ENCODE measurements around the gene PPP1R9B.

PPP1R9B gene

DNA sequence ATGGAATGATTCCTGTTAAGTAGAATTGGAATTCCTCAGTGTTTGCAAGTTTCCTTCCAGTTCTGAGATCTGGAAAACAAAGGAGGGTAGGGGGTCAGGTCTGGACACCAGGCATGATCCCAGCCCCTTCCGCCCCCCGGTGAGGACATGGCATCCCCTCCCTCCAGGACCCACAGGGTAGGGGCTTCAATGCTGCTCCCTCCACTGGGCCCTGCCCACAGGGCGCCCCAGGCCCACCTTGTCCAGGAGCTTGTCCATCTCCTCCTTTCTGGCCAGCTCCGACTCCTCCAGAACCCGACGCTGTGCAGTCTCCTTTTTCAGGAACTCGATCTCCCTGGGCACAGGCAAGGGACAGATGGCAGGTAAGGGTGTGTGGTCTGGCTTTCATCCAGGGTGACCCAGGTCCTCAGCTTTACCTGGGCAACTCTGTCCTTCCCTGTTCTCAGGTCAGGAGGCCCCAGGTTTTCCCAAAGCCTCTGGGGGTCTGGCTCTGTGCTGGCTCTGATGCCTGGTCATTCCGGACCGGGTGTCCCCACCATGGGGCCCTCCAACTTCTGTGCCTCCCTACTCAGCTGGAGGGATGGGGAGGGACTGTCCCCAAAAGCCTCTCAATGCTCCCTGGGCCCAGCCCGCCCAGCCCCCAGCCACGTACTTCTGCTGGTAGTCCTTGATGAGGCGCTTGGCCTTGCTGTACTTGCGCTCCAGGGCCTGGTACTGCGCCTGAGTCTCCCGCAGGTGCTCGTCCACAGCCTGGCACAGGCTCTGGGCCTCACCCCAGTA, 15.0 kb downstream of the PPP1R9B start:
- Mint-ChIP-seq H3K9me3 (ENCODE audit: low read depth) (no peaks in the 10 kb centered on the region), H3K27ac (no peak overlapping the region), H3K4me3 (no peak overlapping the region), H3K36me3 (peaks cover 11% of the 10 kb centered on the region), H3K4me1 (ENCODE audit: low read depth) (peaks cover 33% of the 10 kb centered on the region), H3K27me3 (no peaks in the 10 kb centered on the region)

GRCh38 chr17:50134206-50135110, 16.0 kb downstream of the PPP1R9B start:
- Mint-ChIP-seq H3K4me1 (ENCODE audit: low read depth) (peaks cover 23% of the 10 kb centered on the region), H3K27ac (no peak overlapping the region), H3K9me3 (ENCODE audit: low read depth) (no peaks in the 10 kb centered on the region), H3K27me3 (no peaks in the 10 kb centered on the region), H3K4me3 (no peak overlapping the region), H3K36me3 (peaks cover 9% of the 10 kb centered on the region)

DNA sequence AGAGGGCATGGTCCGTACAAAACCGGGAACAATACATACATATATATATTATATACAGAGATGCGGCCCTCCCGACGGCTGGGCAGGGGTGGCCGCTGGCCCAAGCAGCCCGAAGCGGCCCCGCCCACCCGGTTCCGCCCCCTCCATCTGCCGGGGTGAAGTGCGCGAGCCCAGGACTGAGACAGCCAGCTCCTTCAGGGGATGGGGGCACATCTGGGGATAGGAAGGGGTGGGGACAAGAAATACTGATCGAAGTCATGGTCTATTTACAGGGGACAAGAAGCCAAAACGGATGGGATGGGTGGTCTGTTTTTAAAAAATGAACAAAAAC, 16.7 kb downstream of the PPP1R9B start:
- H3K4me1 Mint-ChIP-seq (ENCODE audit: low read depth) = peaks cover 24% of the 10 kb centered on the region

DNA sequence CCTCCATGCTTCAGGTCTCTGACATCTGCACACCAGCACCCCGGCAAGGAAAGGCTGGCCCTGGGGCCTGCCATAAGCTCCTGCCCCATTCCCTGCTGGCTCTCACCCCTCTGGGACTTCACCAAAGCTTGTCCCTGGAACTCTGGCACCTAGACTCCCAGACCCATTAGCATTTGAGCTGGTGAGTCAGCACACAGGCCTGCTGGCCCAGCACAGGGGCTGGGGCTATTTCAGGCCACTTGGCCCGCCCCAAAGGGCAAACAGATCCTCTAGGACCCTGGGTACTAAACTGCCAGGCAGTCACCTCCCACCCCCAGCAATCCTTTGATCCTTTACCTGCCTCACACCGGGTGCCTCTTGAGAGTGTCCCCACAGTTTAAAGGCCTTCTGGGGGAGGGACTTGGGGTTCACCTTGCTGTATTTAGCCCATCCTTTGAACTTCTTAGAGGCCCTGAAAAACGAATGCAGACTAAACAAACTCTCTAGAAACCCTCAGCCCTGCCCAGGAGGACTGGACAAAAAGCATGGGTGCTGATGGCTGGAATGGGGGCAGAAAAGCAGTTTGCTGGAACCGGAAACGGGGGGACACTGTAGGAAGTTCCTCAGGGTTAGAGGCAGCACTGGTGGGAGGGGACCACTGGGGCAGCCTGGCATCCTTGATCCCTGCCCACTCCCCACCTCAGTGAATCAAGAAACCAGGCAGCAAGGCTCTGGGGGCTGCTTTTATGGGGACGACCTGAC, 17.3 kb downstream of the PPP1R9B start:
- H3K9me3 Mint-ChIP-seq (ENCODE audit: low read depth) = no peaks in the 10 kb centered on the region
- no peak overlapping the region for H3K4me3 Mint-ChIP-seq
- no peak overlapping the region for H3K27ac Mint-ChIP-seq
- H3K27me3 Mint-ChIP-seq = peaks cover 4% of the 10 kb centered on the region
- H3K36me3 Mint-ChIP-seq = peaks cover 6% of the 10 kb centered on the region
- peaks cover 27% of the 10 kb centered on the region for H3K4me1 Mint-ChIP-seq (ENCODE audit: low read depth)

More for the DNA sequence above, 16.7 kb downstream of the PPP1R9B start:
- Mint-ChIP-seq H3K9me3 (ENCODE audit: low read depth) (no peaks in the 10 kb centered on the region), H3K4me3 (no peak overlapping the region), H3K27me3 (peaks cover 1% of the 10 kb centered on the region), H3K36me3 (peaks cover 9% of the 10 kb centered on the region), H3K27ac (no peak overlapping the region)

DNA sequence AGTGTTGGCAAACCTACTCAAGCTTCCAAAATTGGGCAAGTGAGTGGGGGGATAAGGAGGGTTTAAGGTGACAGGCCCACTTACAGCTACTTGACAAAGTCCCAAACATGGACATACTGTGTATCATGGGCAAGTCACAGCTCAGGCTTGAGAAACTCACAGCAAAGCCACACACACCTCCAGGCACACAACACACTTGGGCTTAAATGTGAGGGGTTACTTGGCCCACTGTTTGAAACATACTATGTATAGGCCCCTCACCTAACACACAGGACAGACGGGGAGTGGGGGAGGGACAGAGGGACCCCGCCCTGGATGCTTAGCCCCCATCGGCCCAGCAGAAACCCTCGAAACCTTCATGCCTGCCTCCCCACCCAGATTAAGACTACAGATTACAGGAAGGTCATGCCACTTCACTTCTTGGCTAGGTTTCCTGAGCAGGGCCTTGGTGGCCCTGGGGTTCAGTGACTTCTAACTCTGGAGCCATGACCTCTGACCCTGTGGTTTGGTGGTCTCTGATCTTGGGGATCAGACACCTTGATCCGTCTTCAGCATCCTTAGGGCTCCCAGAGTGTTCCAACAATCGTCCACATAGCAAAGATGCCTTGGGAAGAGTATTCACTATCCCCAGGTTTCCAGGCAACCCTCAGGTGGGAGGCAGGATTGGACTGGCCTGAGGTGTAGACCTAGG, 18.2 kb downstream of the PPP1R9B start:
- H3K4me3 Mint-ChIP-seq = no peak overlapping the region
- peaks cover 27% of the 10 kb centered on the region for H3K4me1 Mint-ChIP-seq (ENCODE audit: low read depth)

DNA sequence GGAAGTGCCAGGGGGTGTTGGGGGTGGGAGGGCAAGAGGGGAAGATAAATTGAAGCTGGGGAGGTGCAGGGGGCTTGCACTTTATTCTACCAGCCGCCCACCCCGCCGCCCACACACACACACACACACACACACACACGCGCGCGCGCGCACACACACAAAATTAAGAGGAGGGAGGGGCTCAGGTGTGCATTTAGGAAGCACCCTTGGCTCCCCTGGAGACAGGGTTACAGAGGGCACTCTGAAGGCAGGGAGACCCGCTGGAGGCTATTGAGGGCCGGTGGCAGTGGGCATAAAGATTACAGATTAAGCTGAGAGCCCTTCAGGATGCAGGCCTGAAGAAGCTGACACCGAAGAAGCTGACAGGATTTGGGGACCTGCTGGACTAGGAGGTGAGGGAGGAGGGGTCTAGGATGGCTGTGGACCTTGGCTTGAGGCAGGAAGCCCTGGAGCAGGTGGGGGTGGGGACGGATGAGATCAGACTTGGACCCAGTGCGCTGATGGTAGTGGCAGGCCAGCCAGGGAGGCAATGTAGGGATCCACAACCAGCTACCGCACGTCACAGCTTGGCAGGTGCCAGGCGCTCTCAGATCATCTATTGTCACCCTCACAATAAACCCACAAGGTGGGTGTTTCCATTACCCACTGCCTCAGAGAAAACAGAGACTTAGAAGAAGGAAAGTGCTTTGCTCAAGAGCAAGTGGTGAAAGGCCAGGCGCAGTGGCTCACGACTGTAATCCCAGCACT, 19.7 kb downstream of the PPP1R9B start:
- Mint-ChIP-seq H3K27me3 (peaks cover 4% of the 10 kb centered on the region), H3K9me3 (ENCODE audit: low read depth) (no peaks in the 10 kb centered on the region), H3K36me3 (peaks cover 4% of the 10 kb centered on the region), H3K27ac (peak overlapping the region; percentile 61), H3K4me1 (ENCODE audit: low read depth) (peaks cover 27% of the 10 kb centered on the region), H3K4me3 (peak overlapping the region; percentile 79)

More for the DNA sequence above, 18.2 kb downstream of the PPP1R9B start:
- H3K27me3 Mint-ChIP-seq = peaks cover 4% of the 10 kb centered on the region
- H3K36me3 Mint-ChIP-seq = peaks cover 6% of the 10 kb centered on the region
- no peaks in the 10 kb centered on the region for H3K9me3 Mint-ChIP-seq (ENCODE audit: low read depth)
- H3K27ac Mint-ChIP-seq = peak overlapping the region; percentile 41

DNA sequence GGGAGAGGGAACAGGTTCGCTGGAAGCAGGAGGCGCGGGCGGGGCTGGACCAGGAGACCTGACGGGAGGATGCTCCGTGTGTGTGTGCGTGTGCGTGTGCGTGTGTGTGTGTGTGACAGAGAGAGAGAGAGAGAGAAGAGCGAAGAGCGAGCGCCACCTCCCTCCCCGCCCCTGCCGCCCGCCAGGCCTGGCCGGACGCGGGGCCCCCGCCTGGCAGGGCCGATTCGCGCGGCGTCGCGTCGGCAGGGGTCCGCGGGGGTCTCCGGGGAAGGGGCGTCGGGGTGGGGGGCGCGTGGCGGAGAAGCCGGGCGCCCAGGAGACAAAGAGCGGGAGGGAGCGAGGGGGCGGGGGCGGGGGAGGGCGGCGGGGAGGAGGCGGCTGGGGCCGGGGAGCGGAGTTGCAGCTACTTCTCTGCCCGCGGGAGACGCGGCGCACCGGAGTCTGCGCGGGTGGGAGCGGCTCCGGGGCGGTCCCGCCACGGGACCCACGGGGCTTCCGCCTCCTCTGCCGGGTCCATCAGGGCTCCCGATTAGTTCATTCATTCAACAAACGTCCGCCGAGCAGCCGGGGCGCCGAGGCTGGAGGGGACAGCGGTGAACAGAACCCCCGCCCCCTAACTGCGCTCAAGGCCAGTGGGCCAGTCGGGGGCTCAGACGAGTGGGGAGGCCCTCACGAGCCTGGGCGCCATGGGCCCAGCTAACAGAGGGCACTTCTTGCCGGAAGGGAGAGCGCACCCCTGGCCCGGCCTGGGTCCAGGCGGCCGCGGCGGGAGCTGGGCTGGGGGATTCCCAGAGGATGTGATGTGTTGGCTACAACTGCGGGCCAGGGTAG, 20.5 kb downstream of the PPP1R9B start, which contains the start of gene SAMD14:
Gene SAMD14 (minus strand): TSS at position 433 of the 831 bp plus-strand sequence. CDS start 5,201 bp downstream, outside the sequence.
- Mint-ChIP-seq H3K4me3 (peak within 1 kb of the TSS; percentile 79), H3K36me3 (peaks cover 2% of the 10 kb centered on the region), H3K9me3 (ENCODE audit: low read depth) (no peaks in the 10 kb centered on the region), H3K27me3 (peaks cover 4% of the 10 kb centered on the region), H3K27ac (peak within 1 kb of the TSS; percentile 61), H3K4me1 (ENCODE audit: low read depth) (peaks cover 26% of the 10 kb centered on the region)

DNA sequence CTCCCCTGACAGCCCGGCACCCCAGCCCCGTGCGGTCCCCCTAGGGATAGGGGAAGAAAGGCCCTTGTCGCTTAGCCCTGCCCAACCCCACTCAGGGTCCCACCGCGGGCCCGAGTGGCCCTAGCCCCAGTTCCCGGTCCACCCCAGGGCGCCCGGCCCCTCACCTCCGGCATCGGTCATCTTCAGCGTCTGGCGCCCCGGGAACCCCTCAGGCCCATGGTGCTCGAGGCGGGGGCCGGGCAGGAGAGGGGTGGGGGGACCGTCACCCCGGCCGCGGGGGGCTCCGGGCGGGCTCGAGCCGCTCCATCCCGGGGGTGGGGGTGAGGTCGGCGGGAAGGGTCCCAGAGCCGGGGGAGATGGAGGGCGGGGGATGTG, 21.1 kb downstream of the PPP1R9B start:
- Mint-ChIP-seq H3K36me3 (peaks cover 2% of the 10 kb centered on the region), H3K27me3 (peaks cover 4% of the 10 kb centered on the region), H3K4me1 (ENCODE audit: low read depth) (peaks cover 26% of the 10 kb centered on the region), H3K27ac (no peak overlapping the region), H3K4me3 (peak overlapping the region; percentile 53), H3K9me3 (ENCODE audit: low read depth) (no peaks in the 10 kb centered on the region)

DNA sequence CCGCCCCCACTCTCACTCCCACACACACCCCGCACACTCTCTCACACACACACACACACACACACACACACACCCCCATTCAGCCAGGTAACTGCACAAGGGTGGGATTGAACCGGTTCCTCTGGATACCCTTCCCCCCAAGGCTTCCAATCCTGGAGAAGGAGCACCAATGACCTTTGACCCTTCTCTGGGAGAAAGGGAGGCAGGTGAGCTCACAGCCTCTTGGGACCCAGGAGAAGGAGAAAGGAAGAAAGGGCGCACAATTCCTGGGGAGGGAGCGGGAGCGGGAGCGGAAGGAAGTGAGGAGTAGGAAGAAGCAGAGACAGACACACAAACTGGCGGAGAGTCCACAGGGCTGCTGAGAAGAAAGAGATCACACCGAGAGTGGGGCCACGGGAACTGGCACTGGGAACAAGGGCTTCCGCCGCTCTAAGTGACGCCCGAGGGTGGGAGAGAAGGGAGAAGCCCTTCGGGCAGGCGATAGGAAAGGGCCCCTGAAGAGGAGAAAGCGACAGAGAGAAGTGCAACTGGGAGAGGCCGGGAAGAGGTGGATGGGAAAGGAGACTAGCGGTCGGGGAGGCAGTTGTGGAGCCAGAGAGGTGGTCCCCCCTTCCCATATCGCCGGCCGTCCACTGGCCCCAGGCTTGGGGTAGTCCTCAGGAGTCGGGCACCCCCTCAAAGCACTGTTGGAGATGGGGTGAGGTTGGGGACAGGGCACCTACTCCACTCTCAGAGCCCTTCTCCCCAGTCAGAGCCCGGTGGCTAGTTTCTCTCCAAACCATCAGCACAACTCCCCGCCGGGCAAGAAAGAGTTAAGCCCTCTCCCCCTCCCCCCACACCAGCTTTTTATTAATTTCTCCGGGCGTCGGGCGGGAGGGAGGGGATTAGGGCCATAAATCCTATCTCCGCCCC, 21.8 kb downstream of the PPP1R9B start:
- H3K4me1 Mint-ChIP-seq (ENCODE audit: low read depth) = peaks cover 26% of the 10 kb centered on the region
- no peak overlapping the region for H3K27ac Mint-ChIP-seq
- H3K36me3 Mint-ChIP-seq = peaks cover 2% of the 10 kb centered on the region
- peak overlapping the region; percentile 78 for H3K4me3 Mint-ChIP-seq
- H3K9me3 Mint-ChIP-seq (ENCODE audit: low read depth) = no peaks in the 10 kb centered on the region
- H3K27me3 Mint-ChIP-seq = peaks cover 4% of the 10 kb centered on the region

GRCh38 chr17:50127697-50128361, 22.6 kb downstream of the PPP1R9B start:
- Mint-ChIP-seq H3K27me3 (peaks cover 4% of the 10 kb centered on the region), H3K27ac (no peak overlapping the region), H3K36me3 (peaks cover 2% of the 10 kb centered on the region), H3K4me1 (ENCODE audit: low read depth) (peaks cover 26% of the 10 kb centered on the region), H3K9me3 (ENCODE audit: low read depth) (no peaks in the 10 kb centered on the region), H3K4me3 (no peak overlapping the region)

DNA sequence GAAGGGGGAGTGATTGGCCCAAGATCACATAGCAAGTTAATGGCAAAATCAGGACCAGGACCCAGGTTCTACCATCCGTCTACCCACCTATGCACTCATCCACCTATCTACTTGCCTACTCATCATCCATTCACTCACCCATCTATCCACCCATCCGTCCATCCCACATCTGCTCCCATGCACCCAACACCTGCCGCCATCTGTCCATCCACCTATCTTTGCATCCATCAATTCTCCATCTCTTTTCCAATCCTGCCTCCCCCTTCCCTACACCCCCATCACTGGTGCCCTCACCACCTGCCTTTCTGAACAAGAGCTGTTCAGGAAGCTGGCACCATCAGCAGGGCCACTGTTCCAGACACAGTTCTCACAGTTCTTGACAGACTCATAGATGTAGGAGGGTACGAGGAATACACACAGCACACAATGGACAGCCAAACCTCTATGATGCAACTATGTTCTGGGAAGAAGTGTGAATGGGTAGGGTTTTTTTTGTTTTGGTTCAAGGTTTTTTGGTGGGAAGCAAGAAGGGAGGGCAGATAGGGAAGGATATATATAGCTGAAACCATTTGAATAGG, 25.0 kb downstream of the PPP1R9B start:
- H3K9me3 Mint-ChIP-seq (ENCODE audit: low read depth) = no peaks in the 10 kb centered on the region
- peaks cover 4% of the 10 kb centered on the region for H3K27me3 Mint-ChIP-seq
- no peak overlapping the region for H3K4me3 Mint-ChIP-seq
- no peak overlapping the region for H3K27ac Mint-ChIP-seq
- no peaks in the 10 kb centered on the region for H3K36me3 Mint-ChIP-seq
- peaks cover 6% of the 10 kb centered on the region for H3K4me1 Mint-ChIP-seq (ENCODE audit: low read depth)

Data from activated naive CD8-positive, alpha-beta T cell (primary cell).